A549 (cell line): ENCODE results near the gene LOXL1. TPM values are rescaled to one million over a fixed set of nuclear protein-coding genes. Genes with fewer than 3 reads are reported as not detected.

Source experiments
- ATAC-seq, 2 experiments: fragments of 200-7000 bp in 1 of 2; fragments of >200 bp in 1 of 2; cut with Nextera tagmentation in 1 of 2; cut with Tn5 transposase in 1 of 2; 3 replicates each; pipeline versions ENCODE4 v1.8.0 to v1.9.1; 2018 to 2020; ENCODE audit warnings: mild to moderate bottlenecking in 1 of 2, moderate library complexity in 1 of 2
- CTCF ChIA-PET: fragments of 300-600 bp; sonication (Branson Sonifier 250); formaldehyde crosslinking; extraction: SDS; loops from one replicate; lab custom pipeline; 2021; ENCODE audit warnings: antibody characterized with exemption, inconsistent platforms; lab: Yijun Ruan, JAX
- POLR2A ChIA-PET: fragments of 350-600 bp; formaldehyde crosslinking; extraction: SDS; loops from one replicate; lab custom pipeline; 2021; ENCODE audit warnings: antibody characterized with exemption, inconsistent platforms; lab: Yijun Ruan, JAX
- DNase-seq, 2 experiments: peaks; one replicate each; pipeline versions ENCODE4 v3.0.0 to v3.0.0-alpha.2; 2011 to 2016; ENCODE audit warnings: low read depth in 1 of 2, low spot score in 1 of 2
- FAIRE-seq: peaks from 2 replicates; lab custom pipeline; 2011; peaks lifted over from hg19 to GRCh38; lab: Jason Lieb, UNC
- H3K27ac ChIP-seq, 2 experiments: fragments of >200 bp; sonication (Bioruptor Twin); formaldehyde crosslinking; 3 replicates each; pipeline ENCODE4 v1.5.1; 2016 to 2017
- H3K4me1 ChIP-seq: fragments of >200 bp; sonication (Bioruptor Twin); formaldehyde crosslinking; 3 replicates; pipeline ENCODE4 v1.6.1; 2016
- H3K4me2 ChIP-seq: fragments of >200 bp; sonication (Bioruptor Twin); formaldehyde crosslinking; 3 replicates; pipeline ENCODE4 v1.6.1; 2016
- H3K4me3 ChIP-seq: fragments of >200 bp; sonication (Bioruptor Twin); formaldehyde crosslinking; 3 replicates; pipeline ENCODE4 v1.5.1; 2016
- H3K9me3 ChIP-seq: fragments of >200 bp; sonication (Bioruptor Twin); formaldehyde crosslinking; 3 replicates; pipeline ENCODE4 v1.6.1; 2016
- EHF ChIP-seq: fragments of 250-450 bp; sonication (Bioruptor Pico); IDR thresholded peaks from 2 replicates; pipeline ENCODE4 v1.5.0; 2020; ENCODE audit warnings: mild to moderate bottlenecking
- EHMT2 ChIP-seq: fragments of 200-600 bp; sonication (generic); IDR thresholded peaks from 2 replicates; pipeline ENCODE4 v1.6.1; 2016; ENCODE audit warnings: antibody characterized with exemption, low read depth, mild to moderate bottlenecking, moderate library complexity
- FOSL2 ChIP-seq, 2 experiments: fragments of 450-650 bp in 1 of 2; fragments of >200 bp in 1 of 2; sonication (Bioruptor Twin) in 1 of 2; formaldehyde crosslinking; IDR thresholded peaks; 2 replicates each; pipeline versions ENCODE4 v1.5.0 to v1.6.1; 2016 to 2020; ENCODE audit warnings: mild to moderate bottlenecking in 1 of 2, moderate library complexity in 1 of 2
- JUNB ChIP-seq: fragments of >200 bp; sonication (Bioruptor Twin); formaldehyde crosslinking; IDR thresholded peaks from 2 replicates; pipeline ENCODE4 v1.6.1; 2016
- NR3C1 ChIP-seq: fragments of >200 bp; sonication (Bioruptor Twin); formaldehyde crosslinking; IDR thresholded peaks from 3 replicates; pipeline ENCODE4 v1.6.1; 2017
- PBX3 ChIP-seq: IDR thresholded peaks from 2 replicates; pipeline ENCODE4 v1.6.1; 2012
- POLR2AphosphoS2 ChIP-seq: conservative IDR thresholded peaks from 2 replicates; pipeline ENCODE4 v1.6.1; 2012; ENCODE audit warnings: low read length, improper control_type of control experiment, inconsistent platforms
- SREBF2 ChIP-seq: fragments of 450-650 bp; IDR thresholded peaks from 2 replicates; pipeline ENCODE4 v1.6.1; 2014; ENCODE audit warnings: mild to moderate bottlenecking, moderate library complexity
- TFCP2L1 ChIP-seq: fragments of 250-450 bp; sonication (Bioruptor Pico); IDR thresholded peaks from 2 replicates; pipeline ENCODE4 v1.5.0; 2021; ENCODE audit warnings: mild to moderate bottlenecking
- TP53 ChIP-seq: fragments of 250-450 bp; sonication (Bioruptor Pico); IDR thresholded peaks from 2 replicates; pipeline ENCODE4 v1.5.0; 2021; ENCODE audit warnings: mild to moderate bottlenecking, moderate library complexity
- ZC3H11A ChIP-seq: fragments of 450-650 bp; IDR thresholded peaks from 2 replicates; pipeline ENCODE4 v1.6.1; 2014; ENCODE audit warnings: antibody characterized with exemption, mild to moderate bottlenecking
- WGBS: methylation state at CpG from one replicate; pipeline ENCODE4 v1.1.6; 2017; ENCODE audit errors: missing lambda C conversion rate; 5-methylcytosine and 5-hydroxymethylcytosine counted together
- polyA plus RNA-seq, 4 experiments: library from polyadenylated mRNA; depleted of rRNA in 3 of 4; stranded (reverse); fragments of >200 nt; fragmentation: RNase III in 1 of 4; extraction: RNeasy Plus Mini Kit Qiagen cat#74134 plus additional on column Dnase treatment in 1 of 4; gene quantifications; 2 replicates in 3 of 4; 3 replicates in 1 of 4; pipeline ENCODE4 v1.2.3, GENCODE V29; 2011 to 2017
- TF ChIP-seq, protein P1 (sequence below): fragments of 200-600 bp; sonication (generic); IDR thresholded peaks from 2 replicates; pipeline ENCODE4 v1.6.1; 2016; ENCODE audit warnings: antibody characterized with exemption, mild to moderate bottlenecking, moderate library complexity

LOXL1 gene
- polyA plus RNA-seq, 2 of the 4 experiments (the other 2 are of a cell fraction) = 0.62 to 0.65 TPM

DNA sequence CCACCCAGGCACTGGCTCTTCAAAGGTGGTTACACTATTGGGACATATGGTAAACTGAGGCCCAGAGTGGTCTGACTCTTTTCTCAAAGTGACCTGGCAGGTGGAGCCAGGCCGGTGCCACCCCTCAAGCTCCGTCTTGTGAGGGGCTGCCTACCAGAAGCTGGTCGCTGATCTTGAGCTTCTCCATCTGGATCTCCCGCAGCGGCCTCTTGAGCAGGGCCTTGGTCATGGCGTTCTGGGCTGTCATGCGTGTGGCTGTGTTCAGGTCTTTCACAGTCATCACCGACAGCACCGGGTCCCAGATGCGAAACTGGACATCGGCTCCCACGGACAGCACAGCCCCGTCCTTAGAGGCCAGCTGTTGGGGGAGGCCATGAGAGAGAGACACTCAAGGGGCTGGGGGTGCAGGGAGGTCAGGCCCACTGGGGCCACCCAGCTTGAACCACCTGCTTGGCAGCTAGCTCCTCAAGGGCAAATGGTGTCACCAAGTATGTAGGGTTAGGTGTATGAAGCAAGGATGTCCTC, 62.2 kb downstream of the LOXL1 start:
- 0 out of 3 replicates have a peak overlapping the region, but pooled peaks have one; percentile 23 for H3K4me2 ChIP-seq
- CTCF ChIA-PET = interaction anchor here (1.4 to 2.2 kb wide), 2 partner anchors 10 to 319 kb away, joined by 5 to 8 read pairs; no protein-coding TSS in a partner anchor

GRCh38 chr15:73989001-73989798, 62.9 kb downstream of the LOXL1 start:
- 71% methylated on average over 7 of the region's 9 CpGs for whole genome bisulfite sequencing
- no peak for TF ChIP-seq EHMT2
- 0 out of 2 replicates have a peak, but pooled peaks have one; percentile 9 for TF ChIP-seq FOSL2 (IDR thresholded peaks at IDR 0.05)
- TF ChIP-seq FOSL2 (CRISPR knock-in tag; IDR thresholded peaks at IDR 0.05) = peak; percentile 55; the same call in 1 of the 2 replicates
- no peak for TF ChIP-seq POLR2AphosphoS2
- TF ChIP-seq JUNB = no peak
- TF ChIP-seq TFCP2L1 (CRISPR knock-in tag) = no peak
- Histone ChIP-seq H3K4me1 (peaks cover 33% of the 10 kb centered on the region), H3K9me3 (no peaks in the 10 kb centered on the region), H3K4me2 (peak overlapping the region; percentile 59), H3K27ac (peak overlapping the region; percentile 66 to 76), H3K4me3 (no peak overlapping the region)
- ATAC-seq (no peak), FAIRE-seq (no peak), DNase-seq (peak in 1 of 2 experiments; percentile 41)
- ChIA-PET POLR2A (no interaction called here), CTCF (interaction anchor here (1.1 to 2.2 kb wide), 4 partner anchors 11 to 333 kb away, joined by 3 to 8 read pairs (median 5); no protein-coding TSS in a partner anchor)

More for the DNA sequence above, 62.2 kb downstream of the LOXL1 start:
- POLR2A ChIA-PET = no interaction called here
- no peaks in the 10 kb centered on the region for H3K9me3 ChIP-seq
- DNase-seq (no peak), ATAC-seq (no peak), FAIRE-seq (no peak)
- peaks cover 35% of the 10 kb centered on the region for H3K4me1 ChIP-seq
- H3K27ac ChIP-seq = peak overlapping the region; percentile 66 to 76; a peak in 4 of 6 replicates
- 96% methylated on average over 8 of the region's 13 CpGs for WGBS
- TF ChIP-seq TFCP2L1 (CRISPR knock-in tag) = no peak
- H3K4me3 ChIP-seq = no peak overlapping the region

DNA sequence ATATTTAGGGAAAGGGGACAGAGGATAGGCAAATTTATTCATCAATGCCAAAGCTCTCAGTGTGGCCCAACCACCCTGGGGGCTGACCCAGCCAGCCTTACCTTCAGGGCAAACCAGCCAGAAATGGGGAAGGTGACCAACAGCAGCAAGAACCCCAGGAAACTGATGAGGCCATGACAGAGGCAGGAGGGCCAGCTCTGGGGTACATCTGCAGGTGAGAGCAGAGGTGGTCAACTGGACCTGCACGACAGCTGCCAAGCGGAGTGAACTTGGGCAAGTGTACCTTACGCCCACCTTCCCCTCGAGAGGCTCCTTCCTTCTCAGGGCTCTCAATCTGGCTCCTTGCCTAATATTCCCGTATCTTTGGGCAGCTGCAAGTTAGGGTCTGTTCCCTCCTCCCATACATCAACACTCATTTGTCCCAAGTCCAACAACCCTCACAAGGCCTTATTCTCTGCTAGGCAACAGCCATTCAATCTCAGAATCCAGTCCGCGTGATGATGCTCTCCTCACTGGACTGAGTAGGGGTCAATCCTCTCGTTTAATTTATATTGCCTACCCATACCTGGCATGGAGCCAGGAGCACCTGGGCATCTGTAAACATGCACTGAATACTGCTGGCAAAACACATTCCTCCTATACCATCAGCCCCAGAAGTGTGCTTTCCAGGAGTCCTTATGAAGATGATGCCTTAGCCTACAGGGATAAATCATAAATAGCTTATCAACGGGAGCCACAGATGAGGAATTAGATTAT, 64.2 kb downstream of the LOXL1 start:
- H3K4me1 ChIP-seq = peaks cover 33% of the 10 kb centered on the region
- no peak overlapping the region; a peak in 1 of 6 replicates for H3K27ac ChIP-seq
- DNase-seq = no peak
- WGBS = 83% methylated on average over 9 of the region's 9 CpGs
- POLR2A ChIA-PET = no interaction called here
- H3K4me2 ChIP-seq = peak overlapping the region; percentile 83; the same call in 1 of the 3 replicates
- H3K9me3 ChIP-seq = no peaks in the 10 kb centered on the region
- no peak overlapping the region for H3K4me3 ChIP-seq
- FAIRE-seq = no peak
- CTCF ChIA-PET = interaction anchor here (0.8 to 5.5 kb wide), 6 partner anchors 16 to 332 kb away, joined by 3 to 30 read pairs (median 4); no protein-coding TSS in a partner anchor
- no peak for ATAC-seq
- no peak for TF ChIP-seq SREBF2
- TF ChIP-seq, protein P1, sequence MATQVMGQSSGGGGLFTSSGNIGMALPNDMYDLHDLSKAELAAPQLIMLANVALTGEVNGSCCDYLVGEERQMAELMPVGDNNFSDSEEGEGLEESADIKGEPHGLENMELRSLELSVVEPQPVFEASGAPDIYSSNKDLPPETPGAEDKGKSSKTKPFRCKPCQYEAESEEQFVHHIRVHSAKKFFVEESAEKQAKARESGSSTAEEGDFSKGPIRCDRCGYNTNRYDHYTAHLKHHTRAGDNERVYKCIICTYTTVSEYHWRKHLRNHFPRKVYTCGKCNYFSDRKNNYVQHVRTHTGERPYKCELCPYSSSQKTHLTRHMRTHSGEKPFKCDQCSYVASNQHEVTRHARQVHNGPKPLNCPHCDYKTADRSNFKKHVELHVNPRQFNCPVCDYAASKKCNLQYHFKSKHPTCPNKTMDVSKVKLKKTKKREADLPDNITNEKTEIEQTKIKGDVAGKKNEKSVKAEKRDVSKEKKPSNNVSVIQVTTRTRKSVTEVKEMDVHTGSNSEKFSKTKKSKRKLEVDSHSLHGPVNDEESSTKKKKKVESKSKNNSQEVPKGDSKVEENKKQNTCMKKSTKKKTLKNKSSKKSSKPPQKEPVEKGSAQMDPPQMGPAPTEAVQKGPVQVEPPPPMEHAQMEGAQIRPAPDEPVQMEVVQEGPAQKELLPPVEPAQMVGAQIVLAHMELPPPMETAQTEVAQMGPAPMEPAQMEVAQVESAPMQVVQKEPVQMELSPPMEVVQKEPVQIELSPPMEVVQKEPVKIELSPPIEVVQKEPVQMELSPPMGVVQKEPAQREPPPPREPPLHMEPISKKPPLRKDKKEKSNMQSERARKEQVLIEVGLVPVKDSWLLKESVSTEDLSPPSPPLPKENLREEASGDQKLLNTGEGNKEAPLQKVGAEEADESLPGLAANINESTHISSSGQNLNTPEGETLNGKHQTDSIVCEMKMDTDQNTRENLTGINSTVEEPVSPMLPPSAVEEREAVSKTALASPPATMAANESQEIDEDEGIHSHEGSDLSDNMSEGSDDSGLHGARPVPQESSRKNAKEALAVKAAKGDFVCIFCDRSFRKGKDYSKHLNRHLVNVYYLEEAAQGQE = no peak
- no peak for TF ChIP-seq TFCP2L1 (CRISPR knock-in tag)
- no peak for TF ChIP-seq TP53 (CRISPR knock-in tag)
- TF ChIP-seq PBX3 = no peak
- TF ChIP-seq NR3C1 = no peak
- no peak for TF ChIP-seq ZC3H11A
- no peak for TF ChIP-seq POLR2AphosphoS2
- no peak for TF ChIP-seq EHF (CRISPR knock-in tag)
